ENCODE results near the gene IGSF10. TPM values are rescaled to one million over a fixed set of nuclear protein-coding genes. Genes with fewer than 3 reads are reported as not detected.

The IGSF10 gene
- total and polyA plus RNA-seq, 10 donors = 0.22 to 8.5 (median 1.7) TPM

DNA sequence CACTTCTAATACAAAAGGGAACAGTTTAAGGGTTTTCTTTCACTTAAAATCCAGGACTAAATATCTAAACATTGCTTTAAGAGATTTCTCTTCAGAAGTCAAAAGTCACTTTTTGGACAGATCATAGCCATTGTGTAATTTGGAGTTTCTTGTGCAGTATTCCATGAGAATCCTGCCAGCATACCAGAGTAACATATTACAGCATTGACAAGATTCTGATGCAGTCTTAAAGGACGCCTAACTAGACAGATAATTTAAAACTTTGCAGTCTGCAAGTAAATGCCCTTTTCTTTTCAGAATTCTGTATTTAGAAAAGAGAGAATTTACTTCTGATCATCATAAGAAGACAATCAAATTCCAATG lies 17.5 kb upstream of the IGSF10 start:
- peaks cover 0 to 25% (median 18%) of the 10 kb centered on the region in 8 donors for H3K9me3 ChIP-seq
- WGBS, 5 donors = 58 to 80% (median 74%) methylated on average over 1 of the region's 1 CpG
- H3K36me3 ChIP-seq = no peaks in the 10 kb centered on the region
- H3K27ac ChIP-seq = no peak overlapping the region
- H3K4me3 ChIP-seq = no peak overlapping the region
- TF ChIP-seq POLR2AphosphoS5 (IDR thresholded peaks at IDR 0.05) (no peak), POLR2A (IDR thresholded peaks at IDR 0.05) (no peak)
- TF ChIP-seq, protein P1, sequence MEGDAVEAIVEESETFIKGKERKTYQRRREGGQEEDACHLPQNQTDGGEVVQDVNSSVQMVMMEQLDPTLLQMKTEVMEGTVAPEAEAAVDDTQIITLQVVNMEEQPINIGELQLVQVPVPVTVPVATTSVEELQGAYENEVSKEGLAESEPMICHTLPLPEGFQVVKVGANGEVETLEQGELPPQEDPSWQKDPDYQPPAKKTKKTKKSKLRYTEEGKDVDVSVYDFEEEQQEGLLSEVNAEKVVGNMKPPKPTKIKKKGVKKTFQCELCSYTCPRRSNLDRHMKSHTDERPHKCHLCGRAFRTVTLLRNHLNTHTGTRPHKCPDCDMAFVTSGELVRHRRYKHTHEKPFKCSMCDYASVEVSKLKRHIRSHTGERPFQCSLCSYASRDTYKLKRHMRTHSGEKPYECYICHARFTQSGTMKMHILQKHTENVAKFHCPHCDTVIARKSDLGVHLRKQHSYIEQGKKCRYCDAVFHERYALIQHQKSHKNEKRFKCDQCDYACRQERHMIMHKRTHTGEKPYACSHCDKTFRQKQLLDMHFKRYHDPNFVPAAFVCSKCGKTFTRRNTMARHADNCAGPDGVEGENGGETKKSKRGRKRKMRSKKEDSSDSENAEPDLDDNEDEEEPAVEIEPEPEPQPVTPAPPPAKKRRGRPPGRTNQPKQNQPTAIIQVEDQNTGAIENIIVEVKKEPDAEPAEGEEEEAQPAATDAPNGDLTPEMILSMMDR (IDR thresholded peaks at IDR 0.05 in 8 of 11, conservative IDR thresholded peaks at IDR 0.05 in 3 of 11) = no peak
- H3K27me3 ChIP-seq (replicated peaks in 1 of 7) = no peaks in the 10 kb centered on the region
- no peak for DNase-seq
- intact Hi-C loops (cut with DNase I; ENCODE audit: low total_unique reads) = no loop called here
- H3K4me1 ChIP-seq = no peaks in the 10 kb centered on the region

DNA sequence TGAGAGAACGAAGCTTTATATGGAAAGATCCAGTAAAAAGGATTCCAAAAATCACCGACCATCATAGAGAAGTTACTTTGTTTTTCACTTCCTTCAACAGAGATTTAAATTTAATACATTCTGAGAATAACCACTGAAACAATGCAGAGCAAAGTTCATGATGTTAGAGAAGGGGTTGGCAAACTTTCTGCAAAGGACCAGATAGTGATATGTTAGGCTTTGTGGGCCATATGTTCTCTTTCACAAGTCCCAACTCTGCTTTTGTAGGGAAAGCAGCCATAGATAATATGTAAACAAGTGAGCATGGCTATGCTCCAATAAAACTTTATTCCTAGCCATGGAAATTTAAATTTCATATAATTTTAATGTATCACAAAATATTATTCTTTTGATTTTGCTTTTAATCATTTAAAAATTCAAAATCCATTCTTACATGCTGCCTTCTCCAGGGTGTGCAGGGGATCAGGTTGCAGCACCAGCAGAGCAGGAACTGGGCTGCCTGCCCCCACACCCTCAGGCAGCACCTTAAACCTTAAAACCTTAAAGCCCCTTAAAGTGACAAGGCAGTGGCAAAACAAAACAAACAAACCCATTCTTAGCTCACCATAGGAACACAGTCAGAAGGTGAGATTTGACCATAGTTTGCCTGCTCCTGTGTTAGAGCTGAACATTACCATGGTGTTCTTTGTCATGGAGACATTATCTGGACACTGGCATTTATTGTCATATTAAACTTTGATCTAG lies 16.9 kb upstream of the IGSF10 start:
- 75 to 92% (median 81%) methylated on average over 2 of the region's 2 CpGs for WGBS, 5 donors
- Histone ChIP-seq H3K9me3 (peaks cover 0 to 20% (median 15%) of the 10 kb centered on the region in 8 donors), H3K4me3 (no peak overlapping the region), H3K4me1 (no peaks in the 10 kb centered on the region), H3K36me3 (no peaks in the 10 kb centered on the region), H3K27ac (no peak overlapping the region), H3K27me3 (replicated peaks in 1 of 7) (no peaks in the 10 kb centered on the region)
- intact Hi-C loops (cut with DNase I; ENCODE audit: low total_unique reads) = no loop called here
- TF ChIP-seq POLR2AphosphoS5 (IDR thresholded peaks at IDR 0.05) = no peak
- no peak for TF ChIP-seq POLR2A (IDR thresholded peaks at IDR 0.05)
- TF ChIP-seq, protein P1 (IDR thresholded peaks at IDR 0.05 in 8 of 11, conservative IDR thresholded peaks at IDR 0.05 in 3 of 11) = no peak
- DNase-seq = no peak

DNA sequence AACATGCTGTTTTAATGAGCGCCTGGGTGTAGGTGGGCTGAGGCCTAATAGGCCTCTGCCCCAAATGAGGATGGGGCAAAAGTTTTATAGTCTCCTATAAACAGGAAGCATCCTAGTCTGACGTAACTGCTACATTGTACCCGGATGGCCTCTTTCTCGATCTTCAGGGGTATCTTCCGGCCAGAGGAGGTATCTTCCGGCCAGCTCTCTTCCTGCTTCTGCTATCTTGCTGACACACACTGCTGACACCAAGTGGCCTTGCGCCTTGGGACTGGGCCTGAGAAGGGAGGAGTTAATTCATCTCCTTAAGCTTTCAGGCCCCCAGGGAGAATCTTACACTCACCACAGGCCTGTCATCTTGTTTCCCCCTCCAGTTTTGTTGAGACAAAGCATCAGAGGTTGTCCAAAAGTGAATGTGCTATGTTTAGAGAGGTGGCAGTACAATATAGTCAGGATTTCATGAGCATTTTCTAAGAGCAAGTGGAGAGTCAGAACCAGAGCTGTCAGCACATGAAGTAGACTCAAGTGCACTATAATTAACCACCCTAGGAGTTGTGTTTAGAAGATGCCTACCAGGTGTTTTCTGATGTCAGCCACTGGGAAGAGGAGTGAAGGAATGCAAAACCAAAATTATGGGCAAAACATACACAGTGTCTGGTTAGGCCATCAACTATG lies 15.6 kb upstream of the IGSF10 start:
- no peak for DNase-seq
- intact Hi-C loops (cut with DNase I; ENCODE audit: low total_unique reads) = no loop called here
- no peaks in the 10 kb centered on the region for H3K36me3 ChIP-seq
- no peak overlapping the region for H3K4me3 ChIP-seq
- no peak overlapping the region for H3K27ac ChIP-seq
- no peaks in the 10 kb centered on the region for H3K27me3 ChIP-seq (replicated peaks in 1 of 7)
- TF ChIP-seq, protein P1 (IDR thresholded peaks at IDR 0.05 in 8 of 11, conservative IDR thresholded peaks at IDR 0.05 in 3 of 11) = no peak
- no peak for TF ChIP-seq POLR2A (IDR thresholded peaks at IDR 0.05)
- no peaks in the 10 kb centered on the region for H3K4me1 ChIP-seq
- 51 to 80% (median 74%) methylated on average over 7 of the region's 7 CpGs for WGBS, 5 donors
- H3K9me3 ChIP-seq = peaks cover 0 to 7% (median 2%) of the 10 kb centered on the region in 8 donors

DNA sequence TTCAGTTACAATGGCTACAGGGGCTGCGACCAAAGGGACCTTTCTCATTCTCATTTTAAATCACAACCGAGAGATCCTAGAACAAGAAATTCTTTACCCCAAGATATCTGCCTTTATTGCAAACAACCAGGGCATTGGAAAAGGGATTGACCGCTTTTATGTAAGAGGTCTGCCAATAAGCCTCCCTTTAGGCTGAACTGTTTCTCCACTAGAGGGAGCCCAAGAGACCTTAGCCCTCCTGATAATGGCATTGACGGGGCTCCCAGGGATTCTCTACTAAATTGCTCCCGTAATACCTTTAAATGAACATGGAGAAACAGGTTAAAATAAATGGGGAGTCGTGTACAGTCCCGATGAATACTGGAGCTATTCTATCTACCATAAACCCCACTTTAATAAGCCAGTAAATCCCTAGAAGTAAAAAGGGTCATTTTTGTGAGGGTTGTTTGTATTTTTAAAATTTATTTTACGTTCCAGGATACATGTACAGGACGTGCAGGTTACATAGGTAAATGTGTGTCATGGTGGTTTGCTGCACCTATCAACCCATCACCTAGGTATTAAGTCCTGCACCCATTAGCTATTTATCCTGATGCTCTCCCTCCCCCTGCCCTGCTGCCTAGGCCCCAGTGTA lies 7.5 kb upstream of the IGSF10 start:
- H3K9me3 ChIP-seq = no peaks in the 10 kb centered on the region
- no peak overlapping the region for H3K27ac ChIP-seq
- no peak for TF ChIP-seq POLR2A (IDR thresholded peaks at IDR 0.05)
- TF ChIP-seq, protein P1 (IDR thresholded peaks at IDR 0.05 in 8 of 11, conservative IDR thresholded peaks at IDR 0.05 in 3 of 11) = peak; percentile 20 to 82 (median 65)
- intact Hi-C loops (cut with DNase I; ENCODE audit: low total_unique reads) = no loop called here
- H3K36me3 ChIP-seq = no peaks in the 10 kb centered on the region
- 52 to 65% (median 57%) methylated on average over 9 of the region's 9 CpGs for WGBS, 5 donors
- no peak for DNase-seq
- no peak overlapping the region for H3K4me3 ChIP-seq
- peaks cover 0 to 3% (median 0%) of the 10 kb centered on the region in 6 donors for H3K4me1 ChIP-seq
- no peaks in the 10 kb centered on the region for H3K27me3 ChIP-seq (replicated peaks in 1 of 7)
